Vagina (tissue), 2 donors: ENCODE data around the gene NTNG1. TPM values are rescaled to one million over a fixed set of nuclear protein-coding genes. Genes with fewer than 3 reads are reported as not detected.

Experiments
- DNase-seq, 2 donors: peaks; one replicate each; pipeline ENCODE4 v3.0.0-alpha.2; 2017; ENCODE audit errors: extremely low spot score in 2 of 2
- H3K27ac ChIP-seq: fragments of 200-600 bp; sonication (generic); one replicate; pipeline ENCODE4 v1.5.1; 2019
- H3K27me3 ChIP-seq: fragments of 200-600 bp; sonication (generic); one replicate; pipeline ENCODE4 v1.5.1; 2019
- H3K36me3 ChIP-seq, 2 donors: fragments of 200-600 bp; sonication (generic); one replicate each; pipeline ENCODE4 v1.5.1; 2017 to 2019
- H3K4me1 ChIP-seq: fragments of 200-600 bp; sonication (generic); one replicate; pipeline ENCODE4 v1.5.1; 2019
- H3K4me3 ChIP-seq, 2 donors: fragments of 200-600 bp; sonication (generic); 1 replicate in 1 of 2; 2 replicates in 1 of 2; pipeline ENCODE4 v1.5.1; 2016 to 2019
- H3K9me3 ChIP-seq: fragments of 200-600 bp; sonication (generic); one replicate; pipeline ENCODE4 v1.5.1; 2019
- POLR2A ChIP-seq, 2 donors: fragments of 450-650 bp; IDR thresholded peaks; one replicate each; pipeline ENCODE4 v1.6.1; 2017; ENCODE audit warnings: antibody characterized with exemption in 2 of 2, mild to moderate bottlenecking in 2 of 2, moderate library complexity in 2 of 2
- POLR2AphosphoS5 ChIP-seq, 2 donors: sonication (generic); formaldehyde crosslinking; IDR thresholded peaks; one replicate each; pipeline ENCODE4 v1.9.0; 2017; ENCODE audit warnings: antibody characterized with exemption in 2 of 2, mild to moderate bottlenecking in 2 of 2, low read depth in 1 of 2; ENCODE audit not compliant: insufficient read depth in 1 of 2
- intact Hi-C: fragments of 100-400 bp; cut with DNase I; formaldehyde crosslinking; loops from one replicate; pipeline ENCODE4 v1.15.1; 2023
- total RNA-seq: library from RNA; depleted of rRNA; stranded (reverse); fragments of >200 nt; gene quantifications from one replicate; pipeline ENCODE4 v1.2.3, GENCODE V29; 2016
- TF ChIP-seq, protein P1 (sequence below), 3 experiments: fragments of 450-650 bp in 2 of 3; fragments of 200-600 bp in 1 of 3; sonication (generic) in 1 of 3; IDR thresholded peaks; one replicate each; pipeline ENCODE4 v1.5.1; 2017 to 2019; ENCODE audit warnings: antibody characterized with exemption in 3 of 3, mild to moderate bottlenecking in 2 of 3, moderate library complexity in 2 of 3

Gene NTNG1
- total RNA-seq, 1 donor from 2014 or later: 6.6 TPM

DNA sequence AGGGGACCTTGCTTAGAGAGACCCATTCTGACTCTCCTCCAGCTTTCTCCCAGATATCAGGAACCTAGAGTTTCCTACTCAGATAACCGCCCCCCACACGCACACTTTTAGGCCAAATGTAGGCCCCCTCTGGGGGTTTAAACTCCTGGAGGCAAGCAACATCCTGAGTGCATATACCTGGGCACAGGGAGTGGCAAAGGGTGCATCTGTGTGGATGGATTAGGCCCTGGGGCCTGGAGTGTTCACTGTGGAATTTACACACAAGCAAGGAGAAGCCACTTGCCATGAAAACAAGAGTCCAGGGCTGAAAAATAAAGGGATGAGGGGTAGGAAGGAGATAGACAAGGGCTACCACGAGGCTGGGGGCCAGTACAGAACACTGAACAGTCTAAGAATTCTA lies 343.1 kb downstream of the NTNG1 start:
- Histone ChIP-seq H3K36me3 (no peaks in the 10 kb centered on the region), H3K4me3 (no peak overlapping the region), H3K9me3 (no peaks in the 10 kb centered on the region), H3K27me3 (no peaks in the 10 kb centered on the region), H3K27ac (no peak overlapping the region), H3K4me1 (peaks cover 6% of the 10 kb centered on the region)
- DNase-seq: no peak
- intact Hi-C loops: no loop called here
- TF ChIP-seq POLR2A (IDR thresholded peaks at IDR 0.05) (no peak), POLR2AphosphoS5 (IDR thresholded peaks at IDR 0.05; ENCODE audit: insufficient read depth in 1 of 2, low read depth in 1 of 2) (no peak)
- TF ChIP-seq, protein P1, sequence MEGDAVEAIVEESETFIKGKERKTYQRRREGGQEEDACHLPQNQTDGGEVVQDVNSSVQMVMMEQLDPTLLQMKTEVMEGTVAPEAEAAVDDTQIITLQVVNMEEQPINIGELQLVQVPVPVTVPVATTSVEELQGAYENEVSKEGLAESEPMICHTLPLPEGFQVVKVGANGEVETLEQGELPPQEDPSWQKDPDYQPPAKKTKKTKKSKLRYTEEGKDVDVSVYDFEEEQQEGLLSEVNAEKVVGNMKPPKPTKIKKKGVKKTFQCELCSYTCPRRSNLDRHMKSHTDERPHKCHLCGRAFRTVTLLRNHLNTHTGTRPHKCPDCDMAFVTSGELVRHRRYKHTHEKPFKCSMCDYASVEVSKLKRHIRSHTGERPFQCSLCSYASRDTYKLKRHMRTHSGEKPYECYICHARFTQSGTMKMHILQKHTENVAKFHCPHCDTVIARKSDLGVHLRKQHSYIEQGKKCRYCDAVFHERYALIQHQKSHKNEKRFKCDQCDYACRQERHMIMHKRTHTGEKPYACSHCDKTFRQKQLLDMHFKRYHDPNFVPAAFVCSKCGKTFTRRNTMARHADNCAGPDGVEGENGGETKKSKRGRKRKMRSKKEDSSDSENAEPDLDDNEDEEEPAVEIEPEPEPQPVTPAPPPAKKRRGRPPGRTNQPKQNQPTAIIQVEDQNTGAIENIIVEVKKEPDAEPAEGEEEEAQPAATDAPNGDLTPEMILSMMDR (IDR thresholded peaks at IDR 0.05): no peak

DNA sequence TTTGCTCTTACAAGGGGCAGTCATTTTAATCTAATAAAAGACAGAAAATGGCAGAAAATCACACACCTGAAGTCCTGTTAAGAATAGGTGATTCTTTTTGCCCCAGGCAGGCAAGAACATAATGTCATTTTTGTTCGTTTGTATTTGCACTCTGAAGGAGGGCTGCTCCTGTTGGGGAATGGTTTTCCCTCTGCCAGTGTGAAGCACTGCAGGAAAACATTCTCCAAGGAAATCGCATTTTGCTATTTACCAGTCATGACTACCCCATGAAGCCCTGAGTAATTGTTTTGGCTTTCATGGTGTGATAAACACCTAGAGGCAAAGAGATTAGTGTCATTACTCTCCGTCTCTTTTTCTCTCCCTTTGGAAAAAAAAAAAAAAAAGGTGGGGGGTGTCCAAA lies 345.5 kb downstream of the NTNG1 start:
- TF ChIP-seq POLR2A (IDR thresholded peaks at IDR 0.05) (no peak), POLR2AphosphoS5 (IDR thresholded peaks at IDR 0.05; ENCODE audit: insufficient read depth in 1 of 2, low read depth in 1 of 2) (no peak)
- TF ChIP-seq, protein P1 (IDR thresholded peaks at IDR 0.05): no peak
- no peak overlapping the region for H3K27ac ChIP-seq
- no peak overlapping the region for H3K4me3 ChIP-seq
- intact Hi-C loops: no loop called here
- no peaks in the 10 kb centered on the region for H3K9me3 ChIP-seq
- no peaks in the 10 kb centered on the region for H3K27me3 ChIP-seq
- H3K4me1 ChIP-seq: no peaks in the 10 kb centered on the region
- H3K36me3 ChIP-seq: no peaks in the 10 kb centered on the region
- no peak for DNase-seq

DNA sequence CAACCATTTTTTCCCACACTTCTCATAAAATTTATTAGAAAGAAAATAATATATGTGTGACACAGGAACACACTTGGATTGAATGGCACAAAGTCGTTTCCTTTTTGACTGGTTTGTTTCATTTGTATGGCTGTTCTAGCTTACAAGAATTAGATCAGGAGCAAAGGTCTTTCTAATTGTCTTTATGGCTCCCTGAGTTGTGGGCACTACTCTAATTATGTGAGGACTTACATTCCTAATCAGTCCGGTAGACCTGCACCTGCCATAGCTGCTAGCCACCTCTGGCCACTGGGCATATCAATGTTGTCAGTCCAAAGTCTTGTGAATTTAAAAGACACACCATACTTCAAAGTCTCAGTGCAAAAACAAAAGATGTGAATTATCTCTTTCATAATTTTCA lies 346.7 kb downstream of the NTNG1 start:
- Histone ChIP-seq H3K27me3 (no peaks in the 10 kb centered on the region), H3K4me3 (no peak overlapping the region), H3K9me3 (no peaks in the 10 kb centered on the region), H3K36me3 (no peaks in the 10 kb centered on the region), H3K4me1 (no peaks in the 10 kb centered on the region), H3K27ac (no peak overlapping the region)
- intact Hi-C loops: no loop called here
- TF ChIP-seq POLR2A (IDR thresholded peaks at IDR 0.05): no peak
- TF ChIP-seq, protein P1 (IDR thresholded peaks at IDR 0.05): no peak
- no peak for TF ChIP-seq POLR2AphosphoS5 (IDR thresholded peaks at IDR 0.05; ENCODE audit: insufficient read depth in 1 of 2, low read depth in 1 of 2)
- DNase-seq: no peak

DNA sequence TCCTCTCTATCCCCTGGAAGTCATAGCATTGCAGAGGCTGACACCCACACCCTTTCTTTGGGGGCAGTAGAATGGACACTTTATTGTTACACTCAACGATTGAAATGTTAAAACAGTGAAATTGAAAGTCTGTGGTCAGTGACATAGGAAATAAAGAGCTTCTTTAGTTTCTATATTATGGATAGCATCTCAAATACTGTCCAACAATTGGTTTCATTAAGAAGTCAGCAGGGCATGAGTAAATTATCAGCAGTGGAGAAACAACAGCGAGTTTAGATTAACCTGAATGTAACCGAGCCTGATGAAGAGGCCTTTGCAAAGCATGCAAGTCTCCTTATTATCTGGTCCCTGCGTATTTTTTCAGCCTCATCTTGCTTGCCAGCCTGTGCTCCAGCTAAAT lies 350.7 kb downstream of the NTNG1 start:
- TF ChIP-seq, protein P1 (IDR thresholded peaks at IDR 0.05): no peak
- no peak for TF ChIP-seq POLR2AphosphoS5 (IDR thresholded peaks at IDR 0.05; ENCODE audit: insufficient read depth in 1 of 2, low read depth in 1 of 2)
- no peak for DNase-seq
- Histone ChIP-seq H3K4me3 (no peak overlapping the region), H3K27me3 (no peaks in the 10 kb centered on the region), H3K9me3 (no peaks in the 10 kb centered on the region), H3K4me1 (no peaks in the 10 kb centered on the region), H3K36me3 (no peaks in the 10 kb centered on the region), H3K27ac (no peak overlapping the region)
- intact Hi-C loops: no loop called here

DNA sequence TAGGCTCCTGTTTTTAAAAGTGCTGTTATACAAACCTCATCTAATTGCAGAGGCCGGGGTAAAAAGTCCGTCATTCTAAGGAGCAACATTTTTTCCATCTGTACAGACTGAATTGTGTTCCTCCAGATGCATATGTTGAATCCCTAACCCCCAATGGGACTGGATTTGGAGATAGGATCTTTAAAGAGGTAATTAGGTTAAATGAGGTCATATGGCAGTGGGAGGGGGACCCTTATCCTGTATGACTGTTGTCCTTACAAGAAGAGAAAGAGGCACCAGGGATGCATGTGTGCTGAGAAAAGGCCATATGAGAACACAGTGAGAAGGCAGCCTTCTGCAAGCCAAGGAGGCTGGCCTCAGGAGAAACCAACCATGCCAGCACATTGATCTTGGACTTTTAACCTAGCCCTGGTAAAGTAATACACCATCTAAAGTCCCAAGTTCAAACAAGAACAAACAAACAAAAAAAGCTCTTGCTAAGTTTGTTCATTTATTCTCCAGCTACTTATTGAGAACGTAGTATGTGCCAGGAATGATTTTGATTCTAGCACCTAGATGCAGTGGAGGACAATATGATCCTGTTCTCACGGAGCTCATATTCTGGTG lies 352.4 kb downstream of the NTNG1 start:
- no peaks in the 10 kb centered on the region for H3K27me3 ChIP-seq
- no peaks in the 10 kb centered on the region for H3K4me1 ChIP-seq
- no peak overlapping the region for H3K27ac ChIP-seq
- intact Hi-C loops: no loop called here
- TF ChIP-seq POLR2A (IDR thresholded peaks at IDR 0.05) (no peak), POLR2AphosphoS5 (IDR thresholded peaks at IDR 0.05; ENCODE audit: insufficient read depth in 1 of 2, low read depth in 1 of 2) (no peak)
- TF ChIP-seq, protein P1 (IDR thresholded peaks at IDR 0.05): no peak
- no peak overlapping the region for H3K4me3 ChIP-seq
- no peaks in the 10 kb centered on the region for H3K36me3 ChIP-seq
- H3K9me3 ChIP-seq: no peaks in the 10 kb centered on the region
- no peak for DNase-seq
